Astrocyte (in vitro differentiated cells and primary cell): ENCODE results near the gene SLC26A5. TPM values are rescaled to one million over a fixed set of nuclear protein-coding genes. Genes with fewer than 3 reads are reported as not detected.

Experiments
- DNase-seq: peaks from one replicate; pipeline ENCODE4 v3.0.0-alpha.2; 2010; ENCODE audit warnings: low read depth
- FAIRE-seq: peaks from 2 replicates; lab custom pipeline; 2011; peaks lifted over from hg19 to GRCh38; lab: Jason Lieb, UNC
- H2AFZ ChIP-seq: 2 replicates; pipeline ENCODE4 v1.6.0; 2012; ENCODE audit warnings: low read depth, low read length, inconsistent platforms
- H3K27ac ChIP-seq: 2 replicates; pipeline ENCODE4 v1.5.1; 2011; ENCODE audit warnings: low read depth, low read length, inconsistent platforms
- H3K27me3 ChIP-seq: 2 replicates; pipeline ENCODE4 v1.6.0; 2011; ENCODE audit warnings: low read length, inconsistent platforms; ENCODE audit not compliant: insufficient read depth
- H3K36me3 ChIP-seq: 2 replicates; pipeline ENCODE4 v1.5.1; 2011; ENCODE audit warnings: low read length, inconsistent platforms; ENCODE audit not compliant: insufficient read depth
- H3K4me1 ChIP-seq: 2 replicates; pipeline ENCODE4 v1.5.1; 2011; ENCODE audit warnings: low read length, inconsistent platforms; ENCODE audit not compliant: insufficient read depth
- H3K4me2 ChIP-seq: 2 replicates; pipeline ENCODE4 v1.6.0; 2012; ENCODE audit warnings: low read length, inconsistent platforms
- H3K4me3 ChIP-seq: 2 replicates; pipeline ENCODE4 v1.5.1; 2011; ENCODE audit warnings: low read depth, mild to moderate bottlenecking, low read length, inconsistent platforms; ENCODE audit not compliant: insufficient read depth
- H3K79me2 ChIP-seq: 2 replicates; pipeline ENCODE4 v1.6.0; 2012; ENCODE audit warnings: mild to moderate bottlenecking, low read length, inconsistent platforms; ENCODE audit not compliant: insufficient read depth
- H3K9ac ChIP-seq: 2 replicates; pipeline ENCODE4 v1.6.0; 2012; ENCODE audit warnings: mild to moderate bottlenecking, low read length, inconsistent platforms
- H3K9me3 ChIP-seq: 2 replicates; pipeline ENCODE4 v1.5.1; 2012; ENCODE audit warnings: low read depth, mild to moderate bottlenecking, low read length, inconsistent platforms; ENCODE audit not compliant: insufficient read depth
- H4K20me1 ChIP-seq: 2 replicates; pipeline ENCODE4 v1.6.0; 2012; ENCODE audit warnings: low read length, inconsistent platforms; ENCODE audit not compliant: insufficient read depth
- H3K27ac Mint-ChIP-seq: one replicate; pipeline ENCODE4 v1.8.0; 2021; ENCODE audit warnings: mild to moderate bottlenecking, mixed read lengths; ENCODE audit not compliant: unreplicated experiment
- H3K27me3 Mint-ChIP-seq: one replicate; pipeline ENCODE4 v1.8.0; 2021; ENCODE audit warnings: low read depth, mixed read lengths; ENCODE audit not compliant: unreplicated experiment
- H3K36me3 Mint-ChIP-seq: one replicate; pipeline ENCODE4 v1.8.0; 2021; ENCODE audit warnings: low read depth, mixed read lengths; ENCODE audit not compliant: unreplicated experiment
- H3K4me1 Mint-ChIP-seq: one replicate; pipeline ENCODE4 v1.8.0; 2021; ENCODE audit warnings: low read depth, mixed read lengths; ENCODE audit not compliant: unreplicated experiment
- H3K4me3 Mint-ChIP-seq: one replicate; pipeline ENCODE4 v1.8.0; 2021; ENCODE audit warnings: mild to moderate bottlenecking, moderate library complexity, mixed read lengths; ENCODE audit not compliant: unreplicated experiment
- H3K9me3 Mint-ChIP-seq: one replicate; pipeline ENCODE4 v1.8.0; 2021; ENCODE audit warnings: mild to moderate bottlenecking, mixed read lengths; ENCODE audit not compliant: unreplicated experiment
- CTCF ChIP-seq: IDR thresholded peaks from 2 replicates; pipeline ENCODE4 v1.5.1; 2011; ENCODE audit warnings: low read depth, mild to moderate bottlenecking, inconsistent platforms, low read length, moderate library complexity; ENCODE audit not compliant: insufficient read depth
- EZH2 ChIP-seq: IDR thresholded peaks from 2 replicates; pipeline ENCODE4 v1.6.1; 2012; ENCODE audit warnings: mild to moderate bottlenecking, low read length, inconsistent platforms; ENCODE audit not compliant: insufficient read depth
- total RNA-seq: library from RNA; stranded (reverse); gene quantifications from 2 replicates; pipeline ENCODE4 v1.2.1, GENCODE V29; 2021

The SLC26A5 gene
- total RNA-seq, 1 donor from 2014 or later, result not detected

- no peaks in the 10 kb centered on the region for H4K20me1 ChIP-seq
- no peaks in the 10 kb centered on the region for H3K4me1 ChIP-seq
- H3K79me2 ChIP-seq, result no peaks in the 10 kb centered on the region
- no peak for FAIRE-seq
- no peak overlapping the region for H3K9ac ChIP-seq
- H3K9me3 Mint-ChIP-seq, result no peaks in the 10 kb centered on the region
- DNase-seq, result no peak
- H3K27me3 Mint-ChIP-seq, result no peaks in the 10 kb centered on the region
- TF ChIP-seq EZH2 (no peak), CTCF (no peak)
- no peaks in the 10 kb centered on the region for H3K36me3 Mint-ChIP-seq
- H3K27ac Mint-ChIP-seq, result no peak overlapping the region
- H2AFZ ChIP-seq, result no peak overlapping the region
- H3K4me3 Mint-ChIP-seq, result no peak overlapping the region
- no peaks in the 10 kb centered on the region for H3K9me3 ChIP-seq
- H3K4me3 ChIP-seq, result no peak overlapping the region
- no peaks in the 10 kb centered on the region for H3K4me1 Mint-ChIP-seq
- peaks cover 4% of the 10 kb centered on the region for H3K27me3 ChIP-seq
- no peak overlapping the region for H3K27ac ChIP-seq
- H3K4me2 ChIP-seq, result no peak overlapping the region
- H3K36me3 ChIP-seq, result peaks cover 4% of the 10 kb centered on the region
Observed at GRCh38 chr7:103373866-103374643, 72.0 kb downstream of the SLC26A5 start.

DNA sequence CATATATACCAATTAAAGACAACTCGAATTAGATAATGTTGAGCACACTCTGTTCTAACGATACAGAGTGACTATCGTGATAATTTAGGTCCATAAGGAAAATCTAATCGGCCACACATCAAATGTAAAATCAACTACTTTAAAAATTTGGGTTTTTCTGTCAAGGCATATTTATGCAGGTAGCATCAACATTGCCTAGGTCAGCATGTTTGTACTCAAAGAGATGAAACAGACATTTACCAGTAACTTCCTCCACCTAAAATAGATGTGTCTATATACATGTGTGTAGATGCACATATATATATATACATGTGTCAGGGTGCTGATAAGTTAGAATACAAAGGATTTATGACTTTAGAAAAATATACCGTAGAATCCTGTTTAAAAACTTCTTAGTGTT is 76.6 kb downstream of the SLC26A5 start:
- Mint-ChIP-seq H3K36me3 (no peaks in the 10 kb centered on the region), H3K9me3 (no peaks in the 10 kb centered on the region), H3K27ac (no peak overlapping the region), H3K4me3 (no peak overlapping the region), H3K4me1 (no peaks in the 10 kb centered on the region), H3K27me3 (no peaks in the 10 kb centered on the region)
- no peak overlapping the region for H3K27ac ChIP-seq
- no peak overlapping the region for H3K4me2 ChIP-seq
- H3K4me3 ChIP-seq, result no peak overlapping the region
- no peak overlapping the region for H2AFZ ChIP-seq
- no peaks in the 10 kb centered on the region for H3K4me1 ChIP-seq
- no peak for DNase-seq
- no peaks in the 10 kb centered on the region for H3K79me2 ChIP-seq
- no peak for TF ChIP-seq EZH2
- no peak for TF ChIP-seq CTCF
- H4K20me1 ChIP-seq, result no peaks in the 10 kb centered on the region
- no peaks in the 10 kb centered on the region for H3K9me3 ChIP-seq
- FAIRE-seq, result no peak
- no peak overlapping the region for H3K9ac ChIP-seq
- H3K36me3 ChIP-seq, result peaks cover 33% of the 10 kb centered on the region
- H3K27me3 ChIP-seq, result no peaks in the 10 kb centered on the region

- H4K20me1 ChIP-seq, result peaks cover 45% of the 10 kb centered on the region
- Mint-ChIP-seq H3K4me1 (peaks cover 10% of the 10 kb centered on the region), H3K9me3 (no peaks in the 10 kb centered on the region), H3K36me3 (no peaks in the 10 kb centered on the region), H3K4me3 (peak overlapping the region; percentile 98), H3K27ac (no peak overlapping the region), H3K27me3 (no peaks in the 10 kb centered on the region)
- H3K4me3 ChIP-seq, result no peak overlapping the region
- H3K27me3 ChIP-seq, result no peaks in the 10 kb centered on the region
- H3K9me3 ChIP-seq, result no peaks in the 10 kb centered on the region
- H3K36me3 ChIP-seq, result peaks cover 8% of the 10 kb centered on the region
- DNase-seq, result no peak
- no peak overlapping the region for H3K27ac ChIP-seq
- peaks cover 7% of the 10 kb centered on the region for H3K4me1 ChIP-seq
- TF ChIP-seq CTCF (no peak), EZH2 (no peak)
- no peak overlapping the region for H2AFZ ChIP-seq
- H3K4me2 ChIP-seq, result peak overlapping the region; percentile 86
- FAIRE-seq, result no peak
- H3K9ac ChIP-seq, result no peak overlapping the region
- H3K79me2 ChIP-seq, result peaks cover 80% of the 10 kb centered on the region
Observed at GRCh38 chr7:103349805-103350204, 96.2 kb downstream of the SLC26A5 start.
